Measurements from ENCODE around the gene RAB15.

DNA sequence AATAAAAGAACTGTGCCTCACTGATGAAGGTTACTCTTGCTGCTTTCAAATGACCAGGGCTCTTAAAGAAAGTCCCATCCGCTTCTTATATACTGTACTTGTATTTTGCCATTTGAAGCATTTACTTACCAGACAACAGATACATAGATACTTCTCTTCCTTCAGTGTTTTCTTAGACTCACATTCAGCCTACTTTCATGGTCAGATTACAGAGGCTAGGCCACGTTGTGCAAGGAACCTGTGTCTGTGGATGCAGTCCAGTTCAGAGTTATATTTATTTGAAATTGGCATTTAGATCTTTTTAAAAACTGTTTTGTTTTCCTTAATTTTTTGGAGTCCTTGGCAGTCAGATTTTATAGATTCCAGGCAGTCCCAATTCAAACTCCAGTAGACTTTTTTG, 51.7 kb downstream of the RAB15 start:
- TF ChIP-seq, protein P1, sequence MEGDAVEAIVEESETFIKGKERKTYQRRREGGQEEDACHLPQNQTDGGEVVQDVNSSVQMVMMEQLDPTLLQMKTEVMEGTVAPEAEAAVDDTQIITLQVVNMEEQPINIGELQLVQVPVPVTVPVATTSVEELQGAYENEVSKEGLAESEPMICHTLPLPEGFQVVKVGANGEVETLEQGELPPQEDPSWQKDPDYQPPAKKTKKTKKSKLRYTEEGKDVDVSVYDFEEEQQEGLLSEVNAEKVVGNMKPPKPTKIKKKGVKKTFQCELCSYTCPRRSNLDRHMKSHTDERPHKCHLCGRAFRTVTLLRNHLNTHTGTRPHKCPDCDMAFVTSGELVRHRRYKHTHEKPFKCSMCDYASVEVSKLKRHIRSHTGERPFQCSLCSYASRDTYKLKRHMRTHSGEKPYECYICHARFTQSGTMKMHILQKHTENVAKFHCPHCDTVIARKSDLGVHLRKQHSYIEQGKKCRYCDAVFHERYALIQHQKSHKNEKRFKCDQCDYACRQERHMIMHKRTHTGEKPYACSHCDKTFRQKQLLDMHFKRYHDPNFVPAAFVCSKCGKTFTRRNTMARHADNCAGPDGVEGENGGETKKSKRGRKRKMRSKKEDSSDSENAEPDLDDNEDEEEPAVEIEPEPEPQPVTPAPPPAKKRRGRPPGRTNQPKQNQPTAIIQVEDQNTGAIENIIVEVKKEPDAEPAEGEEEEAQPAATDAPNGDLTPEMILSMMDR (IDR thresholded peaks at IDR 0.05), result no peak
- TF ChIP-seq POLR2A (IDR thresholded peaks at IDR 0.05), result no peak
